Measurements from ENCODE around the gene SMOC2.

- TF ChIP-seq CTCF (IDR thresholded peaks at IDR 0.05), result no peak
- TF ChIP-seq TAF1 (IDR thresholded peaks at IDR 0.05; ENCODE audit: borderline replicate concordance, low read depth, low read length), result no peak
- TF ChIP-seq RFX5 (IDR thresholded peaks at IDR 0.05; ENCODE audit: low read length), result no peak
- TF ChIP-seq MEF2A (IDR thresholded peaks at IDR 0.05; ENCODE audit: borderline replicate concordance, low read depth), result no peak
- no peak for TF ChIP-seq FOXM1 (IDR thresholded peaks at IDR 0.05; ENCODE audit: low read depth)
- TF ChIP-seq JUND (IDR thresholded peaks at IDR 0.05), result no peak
- TF ChIP-seq POLR2AphosphoS5 (IDR thresholded peaks at IDR 0.05; ENCODE audit: low read depth, low read length), result no peak
- no peak for TF ChIP-seq RXRA (IDR thresholded peaks at IDR 0.05; ENCODE audit: borderline replicate concordance, low read depth)
- TF ChIP-seq MAX (IDR thresholded peaks at IDR 0.05; ENCODE audit: low read depth), result no peak
These were observed 30.9 kb upstream of the SMOC2 start for GRCh38 chr6:168410035-168410434.
